ENCODE measurements around the gene ARR3. TPM values are rescaled to one million over a fixed set of nuclear protein-coding genes. Genes with fewer than 3 reads are reported as not detected.
"Not testable (repeated sequence)": the region's sequence is repeated elsewhere in the genome, so short reads cannot be mapped to it uniquely, and the experiment has no call there.

The ARR3 gene
- total RNA-seq, 4 donors from 2014 or later: 3.2 to 3.3 TPM; not detected in 2

GRCh38 chrX:70293621-70294020, 25.5 kb downstream of the ARR3 start:
- H3K4me1 ChIP-seq: peaks cover 0 to 4% (median 0%) of the 10 kb centered on the region in 4 donors
- H3K9me3 ChIP-seq: no peaks in the 10 kb centered on the region
- TF ChIP-seq CTCF (IDR thresholded peaks at IDR 0.05): no peak
- no peak for TF ChIP-seq POLR2A (IDR thresholded peaks at IDR 0.05)
- no peak for DNase-seq
- no peaks in the 10 kb centered on the region for H3K36me3 ChIP-seq
- H3K27me3 ChIP-seq: no peaks in the 10 kb centered on the region
- no peak overlapping the region for H3K4me3 ChIP-seq
- no peak overlapping the region for H3K27ac ChIP-seq

GRCh38 chrX:70301716-70302115, 33.6 kb downstream of the ARR3 start:
- H3K9me3 ChIP-seq: no peaks in the 10 kb centered on the region
- H3K27me3 ChIP-seq: no peaks in the 10 kb centered on the region
- no peak for DNase-seq
- no peak for TF ChIP-seq POLR2A (IDR thresholded peaks at IDR 0.05)
- TF ChIP-seq CTCF (IDR thresholded peaks at IDR 0.05): no peak
- no peaks in the 10 kb centered on the region for H3K4me1 ChIP-seq
- H3K27ac ChIP-seq: no peak overlapping the region
- no peak overlapping the region for H3K4me3 ChIP-seq
- H3K36me3 ChIP-seq: no peaks in the 10 kb centered on the region

- H3K27ac ChIP-seq: no peak overlapping the region
- no peak overlapping the region for H3K4me3 ChIP-seq
- DNase-seq: no peak
- no peaks in the 10 kb centered on the region for H3K9me3 ChIP-seq
- no peaks in the 10 kb centered on the region for H3K4me1 ChIP-seq
- TF ChIP-seq POLR2A (IDR thresholded peaks at IDR 0.05) (no peak), CTCF (IDR thresholded peaks at IDR 0.05) (no peak)
- H3K27me3 ChIP-seq: no peaks in the 10 kb centered on the region
- H3K36me3 ChIP-seq: no peaks in the 10 kb centered on the region
Measured at GRCh38 chrX:70313503-70313902, 45.4 kb downstream of the ARR3 start.

GRCh38 chrX:70322784-70323183, 54.6 kb downstream of the ARR3 start:
- Histone ChIP-seq H3K27me3 (no peaks in the 10 kb centered on the region), H3K4me1 (no peaks in the 10 kb centered on the region), H3K4me3 (no peak overlapping the region), H3K36me3 (no peaks in the 10 kb centered on the region), H3K27ac (no peak overlapping the region), H3K9me3 (no peaks in the 10 kb centered on the region)
- DNase-seq: no peak
- TF ChIP-seq POLR2A (IDR thresholded peaks at IDR 0.05) (no peak), CTCF (IDR thresholded peaks at IDR 0.05) (no peak)

- not testable (repeated sequence) for H3K9me3 ChIP-seq, H3K27me3 ChIP-seq
Measured at GRCh38 chrX:70323628-70324027, 55.5 kb downstream of the ARR3 start.

GRCh38 chrX:70324326-70324725, 56.2 kb downstream of the ARR3 start:
- H3K9me3 ChIP-seq: no peaks in the 10 kb centered on the region
- TF ChIP-seq POLR2A (IDR thresholded peaks at IDR 0.05): no peak
- TF ChIP-seq CTCF (IDR thresholded peaks at IDR 0.05): no peak
- no peaks in the 10 kb centered on the region for H3K27me3 ChIP-seq
- DNase-seq: no peak
- no peak overlapping the region for H3K4me3 ChIP-seq
- no peaks in the 10 kb centered on the region for H3K36me3 ChIP-seq
- H3K4me1 ChIP-seq: no peaks in the 10 kb centered on the region
- no peak overlapping the region for H3K27ac ChIP-seq

More at GRCh38 chrX:70323628-70324027, 55.5 kb downstream of the ARR3 start:
- not testable (repeated sequence) for H3K4me1 ChIP-seq, H3K36me3 ChIP-seq, H3K4me3 ChIP-seq, DNase-seq, H3K27ac ChIP-seq
